ENCODE measurements around the gene CUTC.
"Not testable (repeated sequence)": the region's sequence is repeated elsewhere in the genome, so short reads cannot be mapped to it uniquely, and the experiment has no call there.

Gene CUTC

GRCh38 chr10:99711129-99711719 lies 20.8 kb upstream of the CUTC start:
- POLR2A ChIA-PET, result interaction anchor here (0.6 kb wide), 1 partner anchor 253 kb away, joined by 3 read pairs; no protein-coding TSS in a partner anchor

GRCh38 chr10:99714446-99714845 lies 17.6 kb upstream of the CUTC start:
- DNase-seq (ENCODE audit: low read depth, low spot score), result no peak
- H3K4me3 ChIP-seq (ENCODE audit: low read depth, low read length), result no peak overlapping the region
- no peak for TF ChIP-seq CTCF (IDR thresholded peaks at IDR 0.05; ENCODE audit: insufficient read depth, low read length, missing control alignments)
- POLR2A ChIA-PET, result no interaction called here
- CTCF ChIA-PET, result interaction anchor here (0.9 to 8.8 kb wide), 7 partner anchors 16 to 154 kb away, joined by 3 to 204 read pairs (median 4); no protein-coding TSS in a partner anchor

More at GRCh38 chr10:99711129-99711719, 20.8 kb upstream of the CUTC start:
- no peak for DNase-seq (ENCODE audit: low read depth, low spot score)
- peak; percentile 50 for TF ChIP-seq CTCF (IDR thresholded peaks at IDR 0.05; ENCODE audit: insufficient read depth, low read length, missing control alignments)
- H3K4me3 ChIP-seq (ENCODE audit: low read depth, low read length), result no peak overlapping the region
- CTCF ChIA-PET, result interaction anchor here (0.7 to 8.8 kb wide), 29 partner anchors 9 to 319 kb away, joined by 3 to 204 read pairs (median 5); partner anchors contain the start of genes COX15, CUTC, ENTPD7 and SLC25A28

GRCh38 chr10:99720387-99720786 lies 11.6 kb upstream of the CUTC start:
- ChIA-PET CTCF (interaction anchor here (1.0 to 2.9 kb wide), 3 partner anchors 10 to 90 kb away, joined by 3 to 31 read pairs (median 6); partner anchors contain the start of genes COX15 and CUTC), POLR2A (no interaction called here)
- no peak overlapping the region for H3K4me3 ChIP-seq (ENCODE audit: low read depth, low read length)
- DNase-seq (ENCODE audit: low read depth, low spot score), result no peak
- TF ChIP-seq CTCF (IDR thresholded peaks at IDR 0.05; ENCODE audit: insufficient read depth, low read length, missing control alignments), result no peak

- no peak for DNase-seq (ENCODE audit: low read depth, low spot score)
- ChIA-PET POLR2A (no interaction called here), CTCF (interaction anchor here (1.0 to 4.3 kb wide), 6 partner anchors 9 to 116 kb away, joined by 3 to 15 read pairs (median 4); no protein-coding TSS in a partner anchor)
- no peak for TF ChIP-seq CTCF (IDR thresholded peaks at IDR 0.05; ENCODE audit: insufficient read depth, low read length, missing control alignments)
- no peak overlapping the region for H3K4me3 ChIP-seq (ENCODE audit: low read depth, low read length)
Measured at GRCh38 chr10:99730026-99730425, 2.0 kb upstream of the CUTC start.

- CTCF ChIA-PET, result interaction anchor here (0.6 to 4.3 kb wide), 15 partner anchors 8 to 303 kb away, joined by 3 to 24 read pairs (median 4); partner anchors contain the start of gene ENTPD7
- TF ChIP-seq CTCF (IDR thresholded peaks at IDR 0.05; ENCODE audit: insufficient read depth, low read length, missing control alignments), result no peak
- H3K4me3 ChIP-seq (ENCODE audit: low read depth, low read length), result peak overlapping the region; percentile 74
- no peak for DNase-seq (ENCODE audit: low read depth, low spot score)
- POLR2A ChIA-PET, result interaction anchor here (0.6 to 1.4 kb wide), 4 partner anchors 14 to 103 kb away, joined by 3 to 5 read pairs (median 3); no protein-coding TSS in a partner anchor
Measured at GRCh38 chr10:99731306-99732032, 565 bp upstream of the CUTC start.

- no peak overlapping the region for H3K4me3 ChIP-seq (ENCODE audit: low read depth, low read length)
- POLR2A ChIA-PET, result no interaction called here
- no peak for TF ChIP-seq CTCF (IDR thresholded peaks at IDR 0.05; ENCODE audit: insufficient read depth, low read length, missing control alignments)
- no peak for DNase-seq (ENCODE audit: low read depth, low spot score)
- CTCF ChIA-PET, result interaction anchor here (0.8 to 2.5 kb wide), 5 partner anchors 10 to 276 kb away, joined by 3 to 24 read pairs (median 4); partner anchors contain the start of gene DNMBP
Measured at GRCh38 chr10:99733366-99733765, 1.3 kb downstream of the CUTC start.

- POLR2A ChIA-PET; H3K4me3 ChIP-seq (ENCODE audit: low read depth, low read length): not testable (repeated sequence)
Measured at GRCh38 chr10:99734111-99734510, 2.1 kb downstream of the CUTC start.

More at GRCh38 chr10:99734111-99734510, 2.1 kb downstream of the CUTC start:
- CTCF ChIA-PET, result interaction anchor here (1.1 to 1.6 kb wide), 3 partner anchors 105 to 275 kb away, joined by 3 to 8 read pairs (median 5); partner anchors contain the start of gene DNMBP
- DNase-seq (ENCODE audit: low read depth, low spot score), result not testable (repeated sequence)

Data from AG04449 (cell line).